ENCODE results near the gene TM4SF1.
A peak's percentile ranks its signal among the peaks of the same experiment; 100 is the strongest.

Gene TM4SF1

DNA sequence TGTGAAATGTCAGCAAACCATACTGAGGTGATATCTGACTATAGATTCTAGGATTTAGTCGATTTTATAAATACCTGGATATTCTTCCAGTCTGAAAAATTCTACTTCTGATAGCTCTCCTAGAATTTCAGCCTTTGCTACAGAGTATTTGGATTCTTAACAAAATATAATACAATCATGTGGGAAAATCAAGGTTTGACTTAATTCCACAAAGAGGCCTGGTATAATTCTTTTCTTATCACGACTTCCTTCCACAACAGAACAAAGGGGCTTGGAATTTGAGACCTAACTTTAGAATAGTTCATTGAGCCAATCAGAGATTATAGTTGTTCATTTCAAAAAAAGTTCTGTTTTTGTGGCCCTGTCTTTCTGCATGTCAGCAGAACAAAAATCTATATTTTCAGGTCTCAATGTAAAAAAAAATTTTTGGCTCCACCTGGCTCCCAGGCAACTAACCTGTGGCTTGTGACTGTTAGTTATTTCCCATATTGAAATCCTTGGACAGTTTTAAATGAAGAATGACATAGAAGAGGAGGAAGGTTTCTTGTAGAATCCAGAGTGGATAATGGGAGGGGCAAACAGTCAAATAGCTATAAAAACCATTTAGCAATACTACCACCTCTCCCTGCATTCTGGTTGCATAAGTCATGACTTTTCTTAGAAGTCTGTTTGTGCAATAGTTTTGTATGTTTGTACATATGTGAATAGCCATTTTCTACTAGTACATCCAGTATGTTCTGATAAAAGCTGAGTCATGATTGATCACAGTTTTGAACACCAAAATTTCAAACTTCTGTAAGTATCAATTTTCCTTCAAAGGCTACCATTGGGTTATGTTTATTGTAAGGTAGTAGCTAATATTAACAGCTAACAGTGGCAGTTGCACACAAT lies 4.0 kb downstream of the TM4SF1 start (continued):
- no peak for TF ChIP-seq OSR1 (CRISPR knock-in tag; IDR thresholded peaks at IDR 0.05)
- no peak for TF ChIP-seq TCF4 (CRISPR knock-in tag; IDR thresholded peaks at IDR 0.05; ENCODE audit: borderline replicate concordance)
- TF ChIP-seq ISL1 (CRISPR knock-in tag; IDR thresholded peaks at IDR 0.05) = no peak
- no peak for TF ChIP-seq TOX (CRISPR knock-in tag; IDR thresholded peaks at IDR 0.05; ENCODE audit: borderline replicate concordance)
- no peak for TF ChIP-seq ZNF565 (CRISPR knock-in tag; conservative IDR thresholded peaks at IDR 0.05; ENCODE audit: low read depth)
- no peak for TF ChIP-seq ESRRG (CRISPR knock-in tag; IDR thresholded peaks at IDR 0.05)
- TF ChIP-seq, protein P1, sequence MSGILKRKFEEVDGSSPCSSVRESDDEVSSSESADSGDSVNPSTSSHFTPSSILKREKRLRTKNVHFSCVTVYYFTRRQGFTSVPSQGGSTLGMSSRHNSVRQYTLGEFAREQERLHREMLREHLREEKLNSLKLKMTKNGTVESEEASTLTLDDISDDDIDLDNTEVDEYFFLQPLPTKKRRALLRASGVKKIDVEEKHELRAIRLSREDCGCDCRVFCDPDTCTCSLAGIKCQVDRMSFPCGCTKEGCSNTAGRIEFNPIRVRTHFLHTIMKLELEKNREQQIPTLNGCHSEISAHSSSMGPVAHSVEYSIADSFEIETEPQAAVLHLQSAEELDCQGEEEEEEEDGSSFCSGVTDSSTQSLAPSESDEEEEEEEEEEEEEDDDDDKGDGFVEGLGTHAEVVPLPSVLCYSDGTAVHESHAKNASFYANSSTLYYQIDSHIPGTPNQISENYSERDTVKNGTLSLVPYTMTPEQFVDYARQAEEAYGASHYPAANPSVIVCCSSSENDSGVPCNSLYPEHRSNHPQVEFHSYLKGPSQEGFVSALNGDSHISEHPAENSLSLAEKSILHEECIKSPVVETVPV (CRISPR knock-in tag; IDR thresholded peaks at IDR 0.05) = no peak

DNA sequence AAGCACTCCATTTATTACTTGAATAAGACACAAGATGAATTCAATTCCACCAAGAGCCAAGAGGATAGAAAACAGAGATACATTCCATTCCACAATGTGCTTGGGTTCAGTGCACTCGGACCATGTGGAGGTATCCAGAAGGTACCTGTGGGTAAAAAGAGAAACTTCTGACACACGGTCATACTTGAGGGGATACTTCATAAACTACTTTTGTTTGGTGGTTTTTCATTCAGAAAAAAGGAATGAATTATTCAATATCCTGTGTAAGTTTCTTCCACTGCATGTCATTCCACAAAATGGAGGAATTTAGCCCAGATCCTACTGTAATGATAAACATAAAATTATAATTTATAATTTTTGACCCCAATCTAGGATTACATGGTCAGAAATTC lies 5.7 kb downstream of the TM4SF1 start:
- TF ChIP-seq ZNF70 (CRISPR knock-in tag; IDR thresholded peaks at IDR 0.05) (no peak), ZFP3 (CRISPR knock-in tag; IDR thresholded peaks at IDR 0.05) (no peak), ESRRG (CRISPR knock-in tag; IDR thresholded peaks at IDR 0.05) (no peak), RARB (CRISPR knock-in tag; IDR thresholded peaks at IDR 0.05) (no peak), ZFP30 (CRISPR knock-in tag; IDR thresholded peaks at IDR 0.05) (no peak), BACH2 (CRISPR knock-in tag; IDR thresholded peaks at IDR 0.05; ENCODE audit: borderline replicate concordance) (no peak), ZNF8 (CRISPR knock-in tag; IDR thresholded peaks at IDR 0.05) (no peak), ARNTL (CRISPR knock-in tag; IDR thresholded peaks at IDR 0.05; ENCODE audit: borderline replicate concordance, low read depth) (no peak)
- TF ChIP-seq, protein P2, sequence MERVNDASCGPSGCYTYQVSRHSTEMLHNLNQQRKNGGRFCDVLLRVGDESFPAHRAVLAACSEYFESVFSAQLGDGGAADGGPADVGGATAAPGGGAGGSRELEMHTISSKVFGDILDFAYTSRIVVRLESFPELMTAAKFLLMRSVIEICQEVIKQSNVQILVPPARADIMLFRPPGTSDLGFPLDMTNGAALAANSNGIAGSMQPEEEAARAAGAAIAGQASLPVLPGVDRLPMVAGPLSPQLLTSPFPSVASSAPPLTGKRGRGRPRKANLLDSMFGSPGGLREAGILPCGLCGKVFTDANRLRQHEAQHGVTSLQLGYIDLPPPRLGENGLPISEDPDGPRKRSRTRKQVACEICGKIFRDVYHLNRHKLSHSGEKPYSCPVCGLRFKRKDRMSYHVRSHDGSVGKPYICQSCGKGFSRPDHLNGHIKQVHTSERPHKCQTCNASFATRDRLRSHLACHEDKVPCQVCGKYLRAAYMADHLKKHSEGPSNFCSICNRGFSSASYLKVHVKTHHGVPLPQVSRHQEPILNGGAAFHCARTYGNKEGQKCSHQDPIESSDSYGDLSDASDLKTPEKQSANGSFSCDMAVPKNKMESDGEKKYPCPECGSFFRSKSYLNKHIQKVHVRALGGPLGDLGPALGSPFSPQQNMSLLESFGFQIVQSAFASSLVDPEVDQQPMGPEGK (CRISPR knock-in tag; IDR thresholded peaks at IDR 0.05; ENCODE audit: borderline replicate concordance) = no peak
- TF ChIP-seq, protein P1 (CRISPR knock-in tag; IDR thresholded peaks at IDR 0.05) = no peak
- TF ChIP-seq, protein P3, sequence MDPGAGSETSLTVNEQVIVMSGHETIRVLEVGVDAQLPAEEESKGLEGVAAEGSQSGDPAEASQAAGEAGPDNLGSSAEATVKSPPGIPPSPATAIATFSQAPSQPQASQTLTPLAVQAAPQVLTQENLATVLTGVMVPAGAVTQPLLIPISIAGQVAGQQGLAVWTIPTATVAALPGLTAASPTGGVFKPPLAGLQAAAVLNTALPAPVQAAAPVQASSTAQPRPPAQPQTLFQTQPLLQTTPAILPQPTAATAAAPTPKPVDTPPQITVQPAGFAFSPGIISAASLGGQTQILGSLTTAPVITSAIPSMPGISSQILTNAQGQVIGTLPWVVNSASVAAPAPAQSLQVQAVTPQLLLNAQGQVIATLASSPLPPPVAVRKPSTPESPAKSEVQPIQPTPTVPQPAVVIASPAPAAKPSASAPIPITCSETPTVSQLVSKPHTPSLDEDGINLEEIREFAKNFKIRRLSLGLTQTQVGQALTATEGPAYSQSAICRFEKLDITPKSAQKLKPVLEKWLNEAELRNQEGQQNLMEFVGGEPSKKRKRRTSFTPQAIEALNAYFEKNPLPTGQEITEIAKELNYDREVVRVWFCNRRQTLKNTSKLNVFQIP (CRISPR knock-in tag; IDR thresholded peaks at IDR 0.05; ENCODE audit: borderline replicate concordance, low read depth) = no peak
- ATAC-seq = no peak

DNA sequence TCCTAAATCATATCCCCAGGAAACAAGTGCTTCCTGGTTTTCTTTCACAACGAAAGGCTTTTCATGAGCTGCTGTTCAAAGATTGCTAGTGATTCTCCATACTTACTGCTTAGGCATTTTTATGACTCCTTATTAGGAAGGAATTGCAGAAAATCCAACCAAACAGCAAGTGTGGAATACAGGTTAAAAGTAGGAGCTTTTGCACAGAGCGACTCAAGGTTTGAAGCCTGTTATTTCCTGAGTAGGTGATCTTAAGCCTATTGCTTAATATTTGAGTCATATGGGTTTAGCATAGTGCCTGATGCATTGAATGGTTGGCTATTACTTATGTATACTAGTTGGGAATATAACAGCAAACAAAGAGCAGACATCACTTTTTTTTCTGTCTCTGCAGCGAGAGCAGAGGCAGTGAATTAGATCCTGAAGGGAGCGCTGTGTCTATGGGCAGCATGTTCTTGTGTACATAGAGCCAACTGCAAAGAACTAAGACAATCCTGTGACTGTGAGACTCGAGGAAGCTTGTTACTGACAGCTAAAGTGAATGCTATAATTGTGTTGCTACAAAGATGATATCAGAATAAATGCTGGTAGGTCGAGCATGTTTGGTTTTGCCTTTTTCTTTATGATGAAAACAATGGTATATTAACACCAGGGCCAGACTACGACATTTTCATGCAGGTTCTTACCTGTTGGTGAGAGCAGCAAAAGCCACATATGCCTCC lies 6.3 kb downstream of the TM4SF1 start:
- peak; percentile 6; the same call in 2 of the 3 replicates for ATAC-seq
- TF ChIP-seq GLIS3 (CRISPR knock-in tag; IDR thresholded peaks at IDR 0.05) (no peak), BACH2 (CRISPR knock-in tag; IDR thresholded peaks at IDR 0.05; ENCODE audit: borderline replicate concordance) (no peak), SNAI2 (CRISPR knock-in tag; IDR thresholded peaks at IDR 0.05) (no peak), ZNF70 (CRISPR knock-in tag; IDR thresholded peaks at IDR 0.05) (no peak), ISL1 (CRISPR knock-in tag; IDR thresholded peaks at IDR 0.05) (no peak), ESRRG (CRISPR knock-in tag; IDR thresholded peaks at IDR 0.05) (no peak)
- TF ChIP-seq, protein P4, sequence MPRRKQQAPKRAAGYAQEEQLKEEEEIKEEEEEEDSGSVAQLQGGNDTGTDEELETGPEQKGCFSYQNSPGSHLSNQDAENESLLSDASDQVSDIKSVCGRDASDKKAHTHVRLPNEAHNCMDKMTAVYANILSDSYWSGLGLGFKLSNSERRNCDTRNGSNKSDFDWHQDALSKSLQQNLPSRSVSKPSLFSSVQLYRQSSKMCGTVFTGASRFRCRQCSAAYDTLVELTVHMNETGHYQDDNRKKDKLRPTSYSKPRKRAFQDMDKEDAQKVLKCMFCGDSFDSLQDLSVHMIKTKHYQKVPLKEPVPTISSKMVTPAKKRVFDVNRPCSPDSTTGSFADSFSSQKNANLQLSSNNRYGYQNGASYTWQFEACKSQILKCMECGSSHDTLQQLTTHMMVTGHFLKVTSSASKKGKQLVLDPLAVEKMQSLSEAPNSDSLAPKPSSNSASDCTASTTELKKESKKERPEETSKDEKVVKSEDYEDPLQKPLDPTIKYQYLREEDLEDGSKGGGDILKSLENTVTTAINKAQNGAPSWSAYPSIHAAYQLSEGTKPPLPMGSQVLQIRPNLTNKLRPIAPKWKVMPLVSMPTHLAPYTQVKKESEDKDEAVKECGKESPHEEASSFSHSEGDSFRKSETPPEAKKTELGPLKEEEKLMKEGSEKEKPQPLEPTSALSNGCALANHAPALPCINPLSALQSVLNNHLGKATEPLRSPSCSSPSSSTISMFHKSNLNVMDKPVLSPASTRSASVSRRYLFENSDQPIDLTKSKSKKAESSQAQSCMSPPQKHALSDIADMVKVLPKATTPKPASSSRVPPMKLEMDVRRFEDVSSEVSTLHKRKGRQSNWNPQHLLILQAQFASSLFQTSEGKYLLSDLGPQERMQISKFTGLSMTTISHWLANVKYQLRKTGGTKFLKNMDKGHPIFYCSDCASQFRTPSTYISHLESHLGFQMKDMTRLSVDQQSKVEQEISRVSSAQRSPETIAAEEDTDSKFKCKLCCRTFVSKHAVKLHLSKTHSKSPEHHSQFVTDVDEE (CRISPR knock-in tag; IDR thresholded peaks at IDR 0.05) = no peak
